ENCODE measurements around the gene IFNGR2.
"Not testable (repeated sequence)": the region's sequence is repeated elsewhere in the genome, so short reads cannot be mapped to it uniquely, and the experiment has no call there.

Gene IFNGR2

DNA sequence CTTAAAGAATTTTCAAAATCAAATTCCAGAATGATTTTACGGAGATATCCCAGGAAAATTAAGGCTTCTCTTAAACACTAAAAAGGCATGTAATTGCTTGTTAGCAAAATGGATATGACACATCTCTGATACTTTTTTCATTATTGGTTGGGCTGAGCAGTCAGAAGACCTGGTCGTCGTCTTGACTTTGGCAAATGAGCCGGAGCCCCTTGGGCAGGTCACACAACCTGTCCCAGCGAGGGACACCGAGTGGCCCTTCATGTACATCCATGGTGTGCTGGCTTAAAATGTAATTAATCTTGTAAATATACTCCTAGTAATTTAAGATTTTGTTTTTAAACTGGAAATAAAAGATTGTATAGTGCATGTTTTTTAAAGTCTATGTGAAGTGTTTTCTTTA is 33.9 kb downstream of the IFNGR2 start:
- DNase-seq (ENCODE audit: low spot score) = no peak

DNA sequence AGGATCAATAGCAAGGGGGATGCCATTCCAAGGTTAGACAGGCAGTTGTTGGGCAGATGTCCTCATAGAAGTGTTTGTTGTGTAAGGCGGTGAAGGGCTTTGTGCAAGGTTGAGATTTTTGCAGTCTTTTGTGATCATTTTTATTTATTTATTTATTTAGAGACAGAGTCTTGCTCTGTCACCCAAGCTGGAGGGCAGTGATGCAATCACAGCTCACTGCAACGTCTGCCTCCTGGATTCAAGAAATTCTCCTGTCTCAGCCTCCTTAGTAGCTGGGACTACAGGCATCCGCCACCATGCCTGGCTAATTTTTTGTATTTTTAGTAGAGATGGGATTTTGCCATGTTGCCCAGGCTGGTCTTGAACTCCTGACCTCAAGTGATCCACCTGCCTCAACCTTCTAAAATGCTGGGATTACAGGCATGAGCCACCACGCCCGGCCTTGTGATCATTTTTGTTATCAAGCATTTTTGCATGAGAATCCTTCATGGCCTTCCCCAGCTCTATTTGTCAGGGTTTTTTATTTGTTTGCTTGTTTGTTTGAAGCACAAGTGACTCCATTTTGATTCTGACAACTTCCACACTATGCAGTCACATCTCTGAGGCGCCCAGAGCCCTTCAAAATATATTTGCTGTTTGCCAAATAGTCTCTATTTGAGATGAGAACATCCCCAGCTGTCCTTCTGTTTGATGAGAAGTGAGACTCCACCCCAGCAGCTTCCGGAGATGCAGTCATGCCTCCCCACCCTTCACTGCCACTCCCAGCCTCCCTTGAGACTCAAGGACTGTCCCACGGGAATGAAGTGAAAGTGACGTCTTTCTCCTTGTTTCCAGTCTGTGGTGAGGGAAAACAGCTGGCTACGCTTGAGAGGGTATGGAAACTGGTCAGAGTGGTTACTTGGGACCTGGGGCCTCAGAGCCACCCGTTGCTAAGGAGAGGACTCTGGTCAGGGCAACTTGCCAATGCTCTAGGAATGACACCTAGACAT is 38.6 kb downstream of the IFNGR2 start:
- DNase-seq (ENCODE audit: low spot score) = peak; percentile 58

DNA sequence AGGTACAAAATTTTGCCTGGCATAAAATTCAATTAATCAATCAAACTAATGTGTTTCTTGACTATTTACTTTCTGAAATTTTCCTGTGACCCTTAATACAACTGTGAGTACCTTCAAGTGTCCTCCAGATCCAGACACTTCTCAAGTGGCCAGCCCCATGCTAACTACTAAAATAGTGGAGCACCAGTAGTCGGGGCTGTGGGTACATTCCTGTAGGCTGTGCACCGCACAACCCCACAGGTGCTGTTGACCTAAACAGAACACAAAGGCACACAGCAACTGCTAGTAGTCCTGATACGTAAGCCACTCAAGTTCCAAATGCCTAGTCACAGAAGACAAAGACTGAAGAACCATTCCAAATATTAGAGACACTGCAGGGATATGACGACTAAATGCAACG is 40.0 kb downstream of the IFNGR2 start:
- DNase-seq (ENCODE audit: low spot score) = no peak

DNA sequence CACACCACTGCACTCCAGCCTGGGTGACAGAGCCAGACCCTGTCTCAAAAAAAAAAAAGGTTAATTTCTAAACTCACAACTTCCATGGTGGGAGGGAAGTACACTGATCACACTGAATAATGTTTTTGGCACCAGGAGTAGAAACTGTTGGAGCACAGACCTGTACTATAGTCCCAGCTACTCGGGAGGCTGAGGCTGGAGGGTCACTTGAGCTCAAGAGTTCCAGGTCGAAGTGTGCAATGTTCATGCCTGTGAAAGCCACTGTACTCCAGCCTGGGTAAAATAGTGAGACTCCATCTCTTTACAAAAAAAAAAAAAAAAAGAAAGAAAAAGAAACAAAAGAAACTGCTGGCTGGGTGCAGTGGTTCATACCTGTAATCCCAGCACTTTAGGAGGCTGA is 41.3 kb downstream of the IFNGR2 start:
- no peak for DNase-seq (ENCODE audit: low spot score)

DNA sequence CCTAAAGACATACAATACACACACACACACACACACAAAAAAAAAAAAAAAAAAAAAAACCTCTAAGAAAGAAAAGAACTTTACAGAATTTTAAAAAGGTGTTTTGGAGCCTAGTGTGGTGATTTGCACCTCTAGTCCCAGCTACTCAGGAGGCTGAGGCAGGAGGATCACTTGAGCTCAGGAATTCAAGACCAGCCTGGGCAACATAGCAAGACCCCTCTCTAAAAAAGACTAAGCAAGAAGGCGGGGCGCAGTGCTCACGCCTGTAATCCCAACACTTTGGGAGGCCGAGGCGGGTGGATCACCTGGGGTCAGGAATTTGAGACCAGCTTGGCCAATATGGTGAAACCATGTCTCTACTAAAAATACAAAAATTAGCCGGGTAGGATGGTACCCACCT is 43.4 kb downstream of the IFNGR2 start:
- DNase-seq (ENCODE audit: low spot score) = not testable (repeated sequence)

DNA sequence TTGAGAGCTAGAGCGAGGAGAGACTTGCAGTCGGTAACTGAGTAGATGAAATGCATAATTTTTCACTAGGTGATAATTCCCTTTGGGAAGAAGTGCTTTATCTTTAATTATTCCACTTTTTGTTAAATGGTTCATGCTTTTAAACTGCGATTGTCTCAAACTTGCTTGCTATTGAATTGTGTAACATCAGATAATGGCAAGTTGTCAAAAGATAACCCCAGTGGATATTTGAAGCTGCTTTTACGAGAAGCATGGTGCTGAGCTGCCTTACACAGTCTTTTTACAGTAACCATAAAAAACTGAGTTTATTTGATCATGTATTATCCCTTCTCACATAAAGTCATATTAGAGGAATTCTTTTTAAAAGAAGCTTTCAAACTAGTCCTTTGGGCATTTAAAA is 46.4 kb downstream of the IFNGR2 start:
- DNase-seq (ENCODE audit: low spot score) = no peak

DNA sequence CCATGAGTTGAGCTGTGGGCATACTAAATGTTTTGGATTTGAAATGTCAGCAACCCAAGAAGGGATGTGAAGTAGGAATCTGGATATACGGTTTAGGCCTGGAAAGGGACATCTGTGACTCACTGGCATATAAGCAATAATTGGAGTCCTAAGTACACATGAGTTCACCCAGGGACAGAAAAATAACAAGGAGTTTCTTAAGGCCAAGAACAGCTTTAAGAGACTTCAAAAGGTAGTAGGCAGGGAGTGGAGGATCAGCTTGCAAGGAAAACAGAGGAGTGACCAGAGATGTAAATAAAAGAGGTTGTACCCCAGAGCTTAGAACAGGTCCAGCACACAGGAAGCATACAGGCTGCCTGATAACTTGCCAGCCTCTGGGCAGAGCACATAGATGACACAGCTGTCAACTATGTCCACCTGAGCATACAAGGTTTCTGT is 48.4 kb downstream of the IFNGR2 start:
- no peak for DNase-seq (ENCODE audit: low spot score)

DNA sequence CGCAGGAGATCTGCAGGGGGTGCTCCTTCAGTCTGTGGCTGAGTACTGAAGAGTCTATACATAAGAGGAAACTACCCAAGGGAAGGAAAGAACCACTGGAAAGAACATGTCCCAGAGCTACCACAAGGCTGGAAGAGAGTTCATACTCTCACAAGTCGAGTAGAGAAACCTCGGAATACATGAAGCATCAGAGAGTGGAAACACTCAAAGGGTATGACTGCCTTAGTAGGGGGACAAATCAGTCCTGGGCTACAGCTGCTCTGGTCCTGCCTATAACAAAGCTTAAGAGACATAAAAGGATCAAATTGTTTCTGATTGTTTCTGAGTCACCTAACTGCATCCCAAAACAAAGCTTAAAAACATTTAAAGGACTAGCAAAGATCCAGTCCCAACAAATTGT is 49.1 kb downstream of the IFNGR2 start:
- DNase-seq (ENCODE audit: low spot score) = no peak

DNA sequence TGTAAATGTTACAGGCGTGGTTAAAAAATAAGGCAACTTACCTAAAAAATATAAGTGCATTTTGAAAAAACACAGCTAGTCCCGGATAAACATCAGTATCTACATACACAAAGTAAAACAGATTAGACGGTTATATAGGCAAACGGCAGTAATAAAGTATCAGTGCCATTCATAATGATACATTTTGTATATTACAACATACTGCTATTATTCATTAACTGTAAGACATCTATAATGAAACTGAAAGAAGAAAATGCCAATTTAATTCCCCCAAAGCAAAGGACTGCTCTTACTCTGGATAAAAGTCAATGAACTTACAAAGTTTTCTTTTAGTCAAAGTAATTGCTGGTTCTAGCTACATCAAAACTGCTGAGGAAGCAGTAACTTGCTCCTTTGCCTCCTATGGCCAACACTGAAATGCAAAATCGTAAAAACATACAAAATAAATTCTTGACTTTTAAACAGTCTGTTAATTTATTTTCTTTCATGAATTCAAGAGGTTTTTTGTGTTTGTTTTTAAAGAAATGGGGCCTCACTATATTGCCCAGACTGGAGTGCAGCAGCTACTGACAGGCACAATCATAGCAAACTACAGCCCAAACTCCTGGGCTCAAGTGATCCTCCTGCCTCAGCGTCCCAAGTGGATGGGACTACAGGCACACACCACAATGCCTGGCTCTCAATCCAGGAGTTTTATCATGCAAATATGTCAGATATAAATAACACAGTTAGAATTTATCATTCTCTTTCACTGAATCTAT is 52.7 kb downstream of the IFNGR2 start:
- DNase-seq (ENCODE audit: low spot score) = no peak

DNA sequence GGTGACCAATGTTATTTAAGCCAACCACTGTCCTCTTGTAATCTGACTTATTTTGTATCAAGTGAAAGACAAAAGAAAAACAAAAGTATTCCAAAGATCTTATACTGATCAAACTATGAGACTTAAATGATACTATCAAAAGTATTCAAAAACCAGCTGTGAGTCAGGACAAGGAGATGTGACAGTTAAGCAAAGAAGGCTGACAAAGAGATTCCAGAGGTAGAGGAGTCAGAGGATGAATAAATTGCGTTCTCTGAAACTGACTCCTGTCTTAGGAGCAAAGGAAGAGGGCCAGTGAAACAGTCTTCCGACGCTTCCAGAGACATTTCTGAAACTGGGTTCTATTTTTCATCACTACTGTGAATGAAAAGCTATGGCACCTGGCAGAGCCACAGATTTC is 55.6 kb downstream of the IFNGR2 start:
- DNase-seq (ENCODE audit: low spot score) = no peak

DNA sequence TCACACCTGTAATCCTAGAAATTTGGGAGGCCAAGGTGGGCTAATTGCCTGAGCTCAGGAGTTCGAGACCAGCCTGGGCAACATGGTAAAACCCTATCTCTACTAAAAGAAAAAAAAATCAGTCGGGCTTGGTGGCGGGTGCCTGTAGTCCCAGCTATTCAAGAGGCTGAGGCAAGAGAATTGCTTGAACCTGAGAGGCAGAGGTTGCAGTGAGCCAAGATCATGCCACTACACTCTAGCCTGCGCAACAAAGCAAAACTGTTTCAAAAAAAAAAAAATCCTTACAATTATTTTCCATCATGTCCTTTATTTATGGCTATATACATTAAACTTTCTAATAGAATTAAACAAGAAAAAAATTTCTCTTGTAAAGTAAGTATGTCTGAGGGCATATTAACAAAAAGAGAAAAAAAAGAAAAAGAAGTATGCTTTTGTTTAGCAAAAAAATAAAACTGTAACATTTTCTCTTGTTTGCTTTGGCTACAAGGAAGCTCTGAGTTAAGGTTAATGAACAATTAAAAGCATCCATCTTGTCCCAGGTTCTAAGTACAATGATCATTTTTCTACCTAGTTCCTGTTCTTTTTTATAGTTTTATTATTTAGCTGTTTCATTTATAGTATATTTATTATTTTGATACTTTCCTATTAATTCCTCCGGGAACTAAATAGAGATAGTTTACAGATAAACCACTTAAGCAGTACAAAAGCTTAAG is 58.5 kb downstream of the IFNGR2 start:
- DNase-seq (ENCODE audit: low spot score) = no peak

DNA sequence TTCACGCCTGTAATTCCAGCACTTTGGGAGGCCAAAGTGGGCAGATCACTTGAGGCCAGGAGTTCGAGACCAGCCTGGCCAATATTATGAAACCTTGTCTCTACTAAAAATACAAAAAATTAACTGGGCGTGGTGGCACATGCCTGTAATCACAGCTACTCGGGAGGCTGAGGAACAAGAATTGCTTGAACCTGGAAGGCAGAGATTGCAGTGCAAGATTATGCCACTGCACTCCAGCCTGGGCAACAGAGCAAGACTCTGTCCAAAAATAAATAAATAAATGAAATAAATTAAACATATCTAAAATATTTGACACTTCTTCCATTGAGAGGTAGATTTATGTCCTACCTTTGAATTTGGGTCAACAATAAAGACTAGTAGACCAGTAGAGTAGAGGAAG is 66.0 kb downstream of the IFNGR2 start:
- not testable (repeated sequence) for DNase-seq (ENCODE audit: low spot score)

DNA sequence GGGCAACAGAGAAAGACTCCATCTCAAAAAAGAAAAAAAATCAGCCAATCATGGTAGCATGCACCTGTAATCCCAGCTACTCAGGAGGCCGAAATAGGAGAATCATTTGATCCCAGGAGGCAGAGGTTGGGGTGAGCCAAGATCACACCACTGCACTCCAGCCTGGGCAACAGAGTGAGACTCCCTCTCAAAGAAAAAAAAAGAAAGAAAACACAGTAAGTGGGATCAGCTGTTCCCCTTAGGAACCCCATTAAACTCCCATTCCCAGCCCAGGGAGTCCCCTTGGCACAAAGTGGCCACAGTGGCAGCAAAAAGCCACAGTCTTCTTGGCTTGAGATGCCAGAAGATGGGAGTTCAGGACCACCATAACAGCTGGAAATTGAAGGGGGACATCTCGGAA is 67.5 kb downstream of the IFNGR2 start:
- DNase-seq (ENCODE audit: low spot score) = no peak

DNA sequence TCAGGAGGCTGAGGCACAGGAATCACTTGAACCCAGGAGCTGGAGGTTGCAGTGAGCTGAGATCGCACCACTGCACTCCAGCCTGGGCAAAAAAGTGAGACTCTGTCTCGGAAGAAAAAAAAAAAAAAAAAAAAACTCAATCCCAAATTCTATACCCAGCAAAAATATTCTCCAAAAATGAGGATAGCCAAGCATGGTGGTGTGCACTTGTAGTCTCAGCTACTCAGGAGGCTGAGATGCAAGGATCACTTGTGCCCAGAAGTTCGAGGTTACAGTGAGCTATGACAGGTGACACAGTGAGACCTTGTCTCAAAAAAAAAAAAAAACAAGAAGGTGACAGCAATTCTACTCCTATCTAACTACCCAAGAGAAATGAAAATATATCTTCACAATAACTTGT is 70.1 kb downstream of the IFNGR2 start:
- DNase-seq (ENCODE audit: low spot score) = no peak

DNA sequence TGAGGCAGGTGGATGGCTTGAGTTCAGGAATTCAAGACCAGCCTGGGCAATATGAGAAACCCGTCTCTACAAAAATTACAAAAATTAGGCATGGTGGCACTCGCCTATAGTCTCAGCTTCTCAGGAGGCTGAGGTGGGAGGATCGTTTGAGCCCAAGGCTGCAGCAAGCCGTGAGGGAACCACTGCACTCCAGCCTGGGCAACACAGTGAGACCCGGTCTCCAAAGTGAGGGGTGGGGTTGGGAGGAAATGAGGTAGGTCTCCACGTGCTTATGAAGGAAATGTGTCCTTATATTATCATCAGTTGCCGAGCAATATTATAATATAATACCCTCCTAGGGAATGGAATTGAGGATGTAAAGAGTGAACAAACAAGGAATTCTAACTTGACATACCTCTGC is 73.9 kb downstream of the IFNGR2 start:
- no peak for DNase-seq (ENCODE audit: low spot score)

DNA sequence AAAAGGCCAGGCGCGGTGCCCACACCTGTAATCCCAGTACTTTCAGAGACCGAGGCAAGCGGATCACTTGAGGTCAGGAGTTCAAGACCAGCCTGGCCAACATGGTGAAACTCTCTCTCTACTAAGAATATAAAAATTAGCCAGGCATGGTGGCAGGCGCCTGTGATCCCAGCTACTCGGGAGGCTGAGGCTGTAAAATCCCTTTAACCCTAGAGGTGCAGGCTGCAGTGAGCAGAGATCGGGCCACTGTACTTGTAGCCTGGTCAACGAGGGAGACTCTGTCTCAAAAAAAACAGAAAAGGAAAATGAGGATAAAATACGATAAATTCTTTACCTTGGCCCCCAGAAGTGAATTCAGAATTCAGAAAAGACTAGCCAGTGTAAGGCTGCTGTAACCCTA is 75.0 kb downstream of the IFNGR2 start:
- no peak for DNase-seq (ENCODE audit: low spot score)

DNA sequence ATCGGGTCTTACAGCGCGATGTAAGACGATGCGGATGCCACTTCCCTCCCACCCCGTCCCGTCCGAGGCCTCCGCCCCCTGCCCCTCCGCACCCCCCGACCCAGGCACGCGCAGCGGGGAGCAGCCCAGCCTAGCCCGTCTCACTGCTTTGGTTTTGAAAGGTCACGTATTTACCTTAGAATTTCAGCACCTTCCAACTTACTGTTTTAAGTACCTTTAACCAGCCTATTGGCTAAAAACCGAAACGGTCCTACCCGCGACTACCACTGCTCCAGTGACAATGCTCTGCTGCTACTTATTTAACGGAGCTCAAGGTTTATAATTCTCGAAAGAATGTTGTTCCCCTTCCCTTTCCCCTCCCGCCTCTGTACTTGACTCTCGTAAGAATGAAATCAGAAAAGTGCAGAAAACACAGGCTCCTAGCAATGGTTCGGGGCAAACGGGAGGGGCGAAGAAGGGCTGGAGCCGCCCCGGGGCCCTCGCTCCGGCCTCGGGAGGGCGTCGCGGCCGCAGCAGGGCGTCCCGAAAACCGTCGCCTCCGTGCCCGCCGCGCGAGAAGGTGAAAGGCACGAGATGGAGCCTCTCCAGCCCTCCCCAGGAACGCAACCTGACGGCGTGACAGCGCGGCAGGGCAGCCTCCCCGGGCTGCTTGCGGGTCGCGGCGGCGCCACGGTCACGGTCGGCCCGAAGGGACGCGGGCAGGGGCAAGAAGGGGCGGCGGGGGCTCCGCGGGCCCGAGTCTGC is 75.9 kb downstream of the IFNGR2 start:
- DNase-seq (ENCODE audit: low spot score) = peak; percentile 73

DNA sequence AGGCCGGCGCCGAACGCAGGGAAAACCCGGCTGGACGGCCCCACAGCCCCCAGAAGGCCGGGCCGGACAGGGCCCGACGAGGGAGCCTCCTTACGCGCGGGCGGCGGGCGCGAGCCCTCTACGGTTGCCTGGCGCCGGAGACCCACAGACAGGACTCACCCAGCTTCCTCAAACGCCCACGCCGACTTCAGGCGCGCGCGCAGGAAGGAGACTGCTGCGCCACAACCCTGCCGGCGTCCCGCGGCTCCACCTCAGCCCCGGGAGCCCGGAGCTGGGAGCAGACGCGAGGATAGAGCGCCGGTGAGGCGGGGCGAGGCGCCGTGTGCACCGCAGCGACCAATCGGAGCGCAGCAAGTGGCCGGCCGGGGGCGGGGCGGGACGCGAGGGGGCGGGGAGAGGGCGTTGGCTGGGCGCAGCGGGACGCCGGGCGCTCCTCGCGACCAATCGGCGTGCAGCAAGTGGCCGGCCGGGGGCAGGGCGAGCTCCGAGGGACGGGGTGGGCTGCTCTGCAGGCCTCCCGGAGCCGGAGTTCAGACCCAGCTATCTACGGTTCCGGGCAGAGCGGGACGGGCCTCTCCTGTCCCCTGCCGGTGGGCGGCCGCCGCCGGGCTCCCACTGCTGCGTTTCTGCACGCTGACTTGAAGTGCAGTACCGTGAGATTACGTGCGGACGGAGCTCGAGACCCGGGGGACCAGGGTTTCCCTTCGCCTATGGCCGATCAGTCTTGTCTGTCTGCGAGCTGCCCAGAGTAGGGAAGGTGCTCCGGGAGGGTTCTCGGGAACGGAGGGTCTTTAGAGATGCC is 76.7 kb downstream of the IFNGR2 start, which contains the start of gene TMEM50B:
TMEM50B (minus strand) TSS at position 296 of the 802 bp plus-strand sequence. CDS start 11,089 bp downstream, outside the sequence.
- DNase-seq (ENCODE audit: low spot score) = peak; percentile 99

DNA sequence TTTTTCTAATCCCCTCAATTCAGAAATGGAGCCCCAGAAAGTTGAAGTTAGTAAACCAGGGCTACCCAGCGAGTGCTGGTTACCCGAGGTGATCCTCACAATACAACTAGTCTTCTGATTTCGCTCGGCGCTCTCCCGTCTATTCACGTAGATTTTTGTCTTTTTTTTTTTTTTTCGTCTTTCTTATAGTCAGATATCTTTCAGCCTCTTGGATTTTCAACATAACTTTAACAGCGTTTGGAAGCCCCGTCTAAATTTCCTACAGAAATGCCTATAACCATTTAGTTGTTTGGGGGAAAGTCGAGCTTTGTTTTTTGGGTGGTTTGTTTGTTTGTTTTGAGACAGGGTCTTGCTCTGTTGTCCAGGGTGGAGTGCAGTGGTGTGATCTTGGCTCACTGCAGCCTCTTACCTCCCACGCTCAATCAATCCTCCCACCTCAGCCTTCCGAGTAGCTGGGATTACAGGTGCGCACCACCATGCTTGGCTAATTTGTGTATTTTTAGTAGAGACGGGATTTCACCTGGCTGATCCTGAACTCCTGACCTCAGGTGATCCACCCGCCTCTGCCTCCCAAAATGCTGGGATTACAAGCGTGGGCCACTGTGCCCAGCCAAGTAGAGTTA is 77.4 kb downstream of the IFNGR2 start:
- no peak for DNase-seq (ENCODE audit: low spot score)

DNA sequence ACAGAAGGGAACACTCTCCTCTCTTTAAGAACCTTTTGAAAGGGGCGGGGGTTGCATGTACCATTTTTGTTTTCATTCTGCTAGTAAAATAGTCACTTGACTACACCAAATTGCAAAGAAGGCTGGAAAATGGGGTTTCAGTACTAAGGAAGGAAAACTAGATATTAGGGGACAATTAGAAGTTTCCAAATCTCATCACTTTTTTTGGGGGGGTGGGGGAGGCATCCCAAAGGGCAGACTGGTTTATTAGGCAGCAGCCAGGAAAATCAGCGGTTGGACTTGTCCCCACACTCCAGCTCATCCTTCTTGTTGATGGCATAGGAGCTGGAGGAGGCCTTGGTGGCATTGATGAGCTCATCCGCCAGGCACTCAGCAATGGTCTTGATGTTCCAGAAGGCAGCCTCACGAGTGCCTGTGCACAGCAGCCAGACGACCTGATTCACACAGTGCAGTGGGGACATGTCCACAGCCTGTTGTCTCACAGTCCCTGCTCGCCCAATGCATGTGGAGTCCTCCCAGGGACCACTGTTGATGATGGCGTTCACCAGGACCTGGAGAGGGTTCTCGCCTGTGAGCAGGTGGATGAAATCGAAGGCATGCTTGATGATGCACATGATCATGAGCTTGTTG is 78.2 kb downstream of the IFNGR2 start:
- DNase-seq (ENCODE audit: low spot score) = no peak
